Stimulated activated CD8-positive, alpha-beta memory T cell treated with anti-CD3 and anti-CD28 coated beads, Interleukin-15, amount 100 ng/mL, for 24 hours (primary cell): ENCODE measurements around the gene CSNK1G3.

Experiments
- DNase-seq: peaks from one replicate; pipeline ENCODE4 v3.0.0-alpha.2; 2020; ENCODE audit warnings: low read depth

The CSNK1G3 gene

DNA sequence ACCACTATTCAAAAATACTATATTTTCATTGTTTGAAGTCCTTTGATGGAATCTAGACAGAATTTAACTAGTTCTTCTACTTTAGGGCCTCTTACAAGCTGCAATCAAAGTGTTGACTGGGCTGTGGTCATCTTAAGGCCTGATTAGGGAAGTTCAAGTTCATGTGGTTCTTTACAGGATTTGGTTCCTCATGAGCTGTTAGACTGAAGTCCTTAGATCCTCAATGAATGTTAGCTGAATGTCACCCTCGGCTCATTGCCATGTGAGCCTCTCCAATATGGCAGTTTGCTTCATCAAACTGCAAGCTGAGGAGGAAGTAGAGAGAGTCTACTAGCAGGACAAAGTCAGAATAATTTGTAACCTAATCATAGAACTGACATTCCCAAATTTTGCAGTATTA is 135.1 kb downstream of the CSNK1G3 start:
- DNase-seq, result no peak

DNA sequence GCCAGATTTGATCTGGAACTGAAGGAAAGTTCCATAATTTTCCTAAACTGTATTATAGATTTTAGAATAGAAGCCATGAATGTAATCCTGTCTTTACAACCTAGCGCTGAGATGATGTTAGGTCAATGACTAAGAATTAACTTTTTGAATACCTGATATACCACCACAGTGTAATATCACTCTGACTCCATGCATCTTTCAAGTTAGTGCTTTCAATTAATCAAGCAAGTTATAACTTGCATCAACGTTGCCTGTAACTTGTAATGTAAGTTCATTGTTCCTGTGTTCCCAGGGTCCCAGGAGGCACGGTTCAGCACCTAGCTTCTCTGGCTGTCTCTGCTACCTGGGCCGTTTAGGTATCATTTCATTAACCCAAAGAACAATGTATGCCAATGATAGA is 139.3 kb downstream of the CSNK1G3 start:
- DNase-seq, result no peak

GRCh38 chr5:123659011-123659410 is 147.0 kb downstream of the CSNK1G3 start:
- DNase-seq, result no peak

DNA sequence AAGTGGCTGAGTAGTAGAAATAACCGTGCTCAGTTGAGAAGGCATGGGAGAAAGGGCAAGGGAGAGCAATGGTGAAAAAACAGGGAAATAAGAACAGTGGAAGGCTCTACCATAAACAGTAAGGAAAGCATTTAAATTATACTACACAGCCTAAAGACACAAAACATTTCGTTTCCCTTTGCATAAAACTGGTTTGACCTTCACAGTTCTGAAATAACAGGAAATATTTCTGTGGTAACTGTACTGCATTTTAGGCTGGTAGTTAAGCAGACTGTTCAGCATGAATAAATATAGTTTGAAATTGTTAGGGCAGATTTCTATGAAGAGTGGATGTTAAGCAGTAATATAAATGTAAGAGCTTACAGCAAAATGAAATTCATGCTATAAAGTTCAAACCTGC is 147.5 kb downstream of the CSNK1G3 start:
- no peak for DNase-seq

GRCh38 chr5:123664961-123665360 is 153.0 kb downstream of the CSNK1G3 start:
- no peak for DNase-seq

DNA sequence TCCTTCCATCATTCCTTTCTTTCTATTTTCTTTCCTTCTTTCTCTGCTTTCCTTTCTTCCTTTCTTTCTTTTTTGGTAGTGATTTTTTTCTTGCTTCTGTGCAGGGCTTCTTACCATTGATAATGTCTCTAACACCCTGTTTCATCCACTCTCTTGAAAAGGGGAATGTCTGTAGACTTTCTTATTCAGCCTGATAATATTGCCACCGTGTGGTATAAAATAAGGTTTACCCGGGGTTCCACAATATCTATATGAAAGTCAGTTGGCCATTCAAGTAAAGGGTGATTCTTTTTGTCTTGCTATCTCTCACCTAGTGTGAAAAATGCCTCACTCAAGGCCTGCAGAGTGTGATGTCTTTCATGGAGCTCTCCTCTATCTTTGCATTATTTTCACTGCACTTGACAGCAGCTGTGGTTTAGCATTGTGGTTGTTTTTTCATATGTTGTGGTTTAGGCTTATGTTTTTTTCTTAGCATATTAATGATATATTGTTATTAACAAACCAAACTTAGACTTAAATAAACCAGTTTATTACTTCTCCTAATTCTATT is 153.9 kb downstream of the CSNK1G3 start:
- DNase-seq, result no peak
